Skeletal muscle tissue (tissue), 4 donors: Measurements from ENCODE around the gene RALGPS1. TPM values are rescaled to one million over a fixed set of nuclear protein-coding genes. Genes with fewer than 3 reads are reported as not detected.
A peak's percentile ranks its signal among the peaks of the same experiment; 100 is the strongest.

Experiments
- H3K27ac ChIP-seq: one replicate; pipeline ENCODE4 v1.7.0; 2013; ENCODE audit warnings: mild to moderate bottlenecking, low read depth, low read length, inconsistent platforms
- H3K27me3 ChIP-seq, 3 donors: one replicate each; pipeline ENCODE4 v1.7.0; 2013; ENCODE audit warnings: low read length in 3 of 3; ENCODE audit not compliant: control insufficient read depth in 3 of 3, insufficient read depth in 3 of 3
- H3K36me3 ChIP-seq, 3 donors: one replicate each; pipeline ENCODE4 v1.7.0; 2013; ENCODE audit warnings: low read length in 3 of 3; ENCODE audit not compliant: control insufficient read depth in 3 of 3, insufficient read depth in 3 of 3
- H3K4me1 ChIP-seq, 3 donors: one replicate each; pipeline ENCODE4 v1.7.0; 2013; ENCODE audit warnings: low read length in 3 of 3, mild to moderate bottlenecking in 3 of 3; ENCODE audit not compliant: control insufficient read depth in 3 of 3, insufficient read depth in 3 of 3
- H3K4me3 ChIP-seq, 3 donors: one replicate each; pipeline ENCODE4 v1.7.0; 2013; ENCODE audit warnings: low read length in 3 of 3
- H3K9ac ChIP-seq, 3 donors: one replicate each; pipeline ENCODE4 v1.7.0; 2013; ENCODE audit warnings: low read length in 3 of 3, mild to moderate bottlenecking in 3 of 3, moderate library complexity in 2 of 3, low read depth in 1 of 3
- H3K9me3 ChIP-seq, 3 donors: one replicate each; pipeline ENCODE4 v1.7.0; 2013; ENCODE audit warnings: low read length in 3 of 3; ENCODE audit not compliant: control insufficient read depth in 3 of 3
- total RNA-seq: library from RNA; depleted of rRNA; stranded (reverse); fragments of >200 nt; gene quantifications from one replicate; pipeline ENCODE4 v1.2.3, GENCODE V29; 2014
- donor health status: Osteomylitis.

Gene RALGPS1
- total RNA-seq, 1 donor from 2014 or later = 9.4 TPM

DNA sequence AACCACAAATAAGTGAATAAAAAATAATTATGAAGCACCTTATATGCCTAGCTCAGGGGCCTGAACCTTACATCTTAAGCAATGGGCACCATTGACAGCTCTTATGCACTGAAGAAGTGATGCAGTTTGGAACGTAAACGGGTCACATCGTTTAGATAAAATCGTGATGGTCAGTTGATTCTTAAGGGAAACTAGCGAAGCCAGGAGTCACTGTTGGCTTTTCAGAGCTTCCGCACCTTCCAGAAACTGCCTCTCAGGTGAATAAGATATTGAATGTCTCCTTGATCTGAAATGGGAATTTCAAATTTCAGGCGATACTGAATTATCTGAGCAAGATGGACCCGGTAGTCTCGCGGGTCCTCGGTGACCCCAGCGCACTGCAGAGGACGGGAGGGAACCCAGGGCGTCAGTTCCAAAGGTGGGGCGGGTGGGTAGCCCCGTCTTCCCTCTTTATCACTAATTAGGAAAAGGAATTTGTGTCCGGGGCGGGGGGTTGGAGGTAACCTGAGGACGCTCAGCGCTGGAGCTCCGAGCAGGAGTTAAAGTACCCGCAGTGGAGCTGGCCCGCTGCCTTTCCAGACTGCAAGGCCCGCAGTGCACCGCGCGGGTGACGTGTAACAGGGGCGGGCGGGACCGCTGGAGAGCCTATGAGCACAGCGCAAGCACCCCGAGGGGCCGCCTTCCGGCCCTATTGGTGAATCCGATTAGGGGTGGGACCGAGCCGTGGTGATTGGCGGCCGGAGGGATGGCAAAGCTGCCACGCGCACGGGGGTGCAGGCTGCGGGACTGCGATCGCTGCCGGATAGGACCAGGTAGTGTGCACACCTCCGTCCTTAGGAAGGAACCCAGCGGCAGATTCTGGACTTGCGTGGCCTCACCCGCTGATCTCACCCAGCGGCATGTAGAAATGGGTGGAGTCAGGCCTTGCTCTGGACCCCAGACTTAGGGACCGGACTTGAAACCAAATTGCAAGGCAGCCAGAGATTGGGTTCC, 330.3 kb downstream of the RALGPS1 start:
- Histone ChIP-seq H3K27me3 (no peaks in the 10 kb centered on the region), H3K27ac (peak overlapping the region; percentile 80), H3K4me3 (peak overlapping the region; percentile 95 to 98 (median 96)), H3K36me3 (no peaks in the 10 kb centered on the region), H3K9ac (peak overlapping the region; percentile 78 to 88 (median 85)), H3K4me1 (peaks cover 5 to 14% (median 12%) of the 10 kb centered on the region in 3 donors), H3K9me3 (no peaks in the 10 kb centered on the region)

- H3K27ac ChIP-seq = no peak overlapping the region
- no peaks in the 10 kb centered on the region for H3K9me3 ChIP-seq
- peak overlapping the region; percentile 57 to 88 (median 71) for H3K9ac ChIP-seq
- H3K36me3 ChIP-seq = no peaks in the 10 kb centered on the region
- no peaks in the 10 kb centered on the region for H3K27me3 ChIP-seq
- peaks cover 7 to 19% (median 12%) of the 10 kb centered on the region in 3 donors for H3K4me1 ChIP-seq
- H3K4me3 ChIP-seq = peak overlapping the region; percentile 95 to 98 (median 96)
Measured at GRCh38 chr9:127245637-127246164, 331.1 kb downstream of the RALGPS1 start.

DNA sequence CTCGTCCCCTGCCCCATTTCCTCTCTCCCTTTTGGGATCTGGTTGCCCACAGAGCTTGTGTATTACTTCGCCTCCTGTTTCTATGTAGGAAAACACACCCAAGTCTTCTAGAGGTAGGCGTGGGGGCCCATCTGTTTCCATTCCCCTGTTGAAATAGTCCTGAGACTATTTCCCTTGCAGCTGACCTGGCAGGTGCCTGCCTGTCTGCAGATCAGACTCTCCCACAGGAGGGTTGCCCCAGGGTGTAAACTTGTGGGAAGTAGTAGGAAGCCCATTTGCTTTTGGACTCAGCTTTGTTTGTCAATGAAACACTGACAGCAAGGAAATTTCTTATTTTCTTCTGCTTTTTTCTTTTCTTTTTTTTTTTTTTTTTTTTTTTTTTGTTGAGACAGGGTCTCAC, 333.7 kb downstream of the RALGPS1 start:
- Histone ChIP-seq H3K27ac (no peak overlapping the region), H3K9ac (no peak overlapping the region), H3K4me1 (peaks cover 10 to 24% (median 12%) of the 10 kb centered on the region in 3 donors), H3K27me3 (no peaks in the 10 kb centered on the region), H3K9me3 (no peaks in the 10 kb centered on the region), H3K36me3 (no peaks in the 10 kb centered on the region), H3K4me3 (no peak overlapping the region)

- Histone ChIP-seq H3K4me1 (peaks cover 5 to 19% (median 10%) of the 10 kb centered on the region in 3 donors), H3K9ac (no peak overlapping the region), H3K9me3 (no peaks in the 10 kb centered on the region), H3K27ac (peak overlapping the region; percentile 41), H3K27me3 (no peaks in the 10 kb centered on the region), H3K4me3 (no peak overlapping the region), H3K36me3 (no peaks in the 10 kb centered on the region)
Measured at GRCh38 chr9:127249877-127250276, 335.3 kb downstream of the RALGPS1 start.

GRCh38 chr9:127250896-127251391, 336.4 kb downstream of the RALGPS1 start:
- H3K27ac ChIP-seq = peak overlapping the region; percentile 41
- peaks cover 0 to 11% (median 5%) of the 10 kb centered on the region in 3 donors for H3K4me1 ChIP-seq

GRCh38 chr9:127252410-127253318, 338.1 kb downstream of the RALGPS1 start:
- Histone ChIP-seq H3K9me3 (no peaks in the 10 kb centered on the region), H3K27ac (no peak overlapping the region), H3K36me3 (peaks cover 0 to 2% (median 0%) of the 10 kb centered on the region in 3 donors), H3K4me1 (peaks cover 0 to 9% (median 5%) of the 10 kb centered on the region in 3 donors), H3K27me3 (no peaks in the 10 kb centered on the region), H3K4me3 (no peak overlapping the region), H3K9ac (no peak overlapping the region)

More at GRCh38 chr9:127250896-127251391, 336.4 kb downstream of the RALGPS1 start:
- Histone ChIP-seq H3K9ac (no peak overlapping the region), H3K27me3 (no peaks in the 10 kb centered on the region), H3K9me3 (no peaks in the 10 kb centered on the region), H3K36me3 (peaks cover 0 to 2% (median 0%) of the 10 kb centered on the region in 3 donors), H3K4me3 (no peak overlapping the region)

- no peaks in the 10 kb centered on the region for H3K9me3 ChIP-seq
- no peak overlapping the region for H3K27ac ChIP-seq
- no peak overlapping the region for H3K9ac ChIP-seq
- no peaks in the 10 kb centered on the region for H3K27me3 ChIP-seq
- H3K36me3 ChIP-seq = peaks cover 0 to 2% (median 0%) of the 10 kb centered on the region in 3 donors
- H3K4me3 ChIP-seq = no peak overlapping the region
- H3K4me1 ChIP-seq = peaks cover 0 to 9% (median 5%) of the 10 kb centered on the region in 3 donors
Measured at GRCh38 chr9:127253446-127253845, 338.9 kb downstream of the RALGPS1 start.

GRCh38 chr9:127255692-127256091, 341.1 kb downstream of the RALGPS1 start:
- no peak overlapping the region for H3K27ac ChIP-seq
- no peaks in the 10 kb centered on the region for H3K9me3 ChIP-seq
- H3K36me3 ChIP-seq = peaks cover 0 to 2% (median 0%) of the 10 kb centered on the region in 3 donors
- no peak overlapping the region for H3K9ac ChIP-seq
- peaks cover 0 to 4% (median 3%) of the 10 kb centered on the region in 3 donors for H3K4me1 ChIP-seq
- no peak overlapping the region for H3K4me3 ChIP-seq
- H3K27me3 ChIP-seq = no peaks in the 10 kb centered on the region

- Histone ChIP-seq H3K4me3 (no peak overlapping the region), H3K9me3 (no peaks in the 10 kb centered on the region), H3K27ac (no peak overlapping the region), H3K36me3 (peaks cover 0 to 2% (median 0%) of the 10 kb centered on the region in 3 donors), H3K9ac (no peak overlapping the region), H3K27me3 (no peaks in the 10 kb centered on the region), H3K4me1 (no peaks in the 10 kb centered on the region)
Measured at GRCh38 chr9:127256324-127256723, 341.7 kb downstream of the RALGPS1 start.
